Progenitor cell of endocrine pancreas (in vitro differentiated cells): ENCODE data around the gene NRGN. TPM values are rescaled to one million over a fixed set of nuclear protein-coding genes. Genes with fewer than 3 reads are reported as not detected.

Source experiments
- DNase-seq: peaks from one replicate; pipeline ENCODE4 v3.0.0; 2021; ENCODE audit warnings: low spot score; ENCODE audit not compliant: unreplicated experiment
- H3K27ac Mint-ChIP-seq: 2 replicates; pipeline ENCODE4 v1.8.0; 2021; ENCODE audit warnings: mild to moderate bottlenecking, moderate library complexity, mixed read lengths
- H3K27me3 Mint-ChIP-seq: 2 replicates; pipeline ENCODE4 v1.8.0; 2021; ENCODE audit warnings: mixed read lengths
- H3K36me3 Mint-ChIP-seq: 2 replicates; pipeline ENCODE4 v1.8.0; 2022; ENCODE audit warnings: mixed read lengths; ENCODE audit not compliant: insufficient read depth
- H3K4me1 Mint-ChIP-seq: 2 replicates; pipeline ENCODE4 v1.8.0; 2021; ENCODE audit warnings: low read depth, mixed read lengths
- H3K4me3 Mint-ChIP-seq: 2 replicates; pipeline ENCODE4 v1.8.0; 2021; ENCODE audit warnings: low read depth, mild to moderate bottlenecking, moderate library complexity, mixed read lengths
- H3K9me3 Mint-ChIP-seq: 2 replicates; pipeline ENCODE4 v1.8.0; 2021; ENCODE audit warnings: low read depth, mixed read lengths
- total RNA-seq: library from RNA; stranded (reverse); gene quantifications from 2 replicates; pipeline ENCODE4 v1.2.1, GENCODE V29; 2021
- TF ChIP-seq, protein P1 (sequence below): fragments of 200-600 bp; sonication (generic); IDR thresholded peaks from one replicate; pipeline ENCODE4 v1.5.0; 2021; ENCODE audit warnings: antibody characterized with exemption, mild to moderate bottlenecking; ENCODE audit not compliant: unreplicated experiment

The NRGN gene
- total RNA-seq, 1 donor from 2014 or later = 5.9 TPM

DNA sequence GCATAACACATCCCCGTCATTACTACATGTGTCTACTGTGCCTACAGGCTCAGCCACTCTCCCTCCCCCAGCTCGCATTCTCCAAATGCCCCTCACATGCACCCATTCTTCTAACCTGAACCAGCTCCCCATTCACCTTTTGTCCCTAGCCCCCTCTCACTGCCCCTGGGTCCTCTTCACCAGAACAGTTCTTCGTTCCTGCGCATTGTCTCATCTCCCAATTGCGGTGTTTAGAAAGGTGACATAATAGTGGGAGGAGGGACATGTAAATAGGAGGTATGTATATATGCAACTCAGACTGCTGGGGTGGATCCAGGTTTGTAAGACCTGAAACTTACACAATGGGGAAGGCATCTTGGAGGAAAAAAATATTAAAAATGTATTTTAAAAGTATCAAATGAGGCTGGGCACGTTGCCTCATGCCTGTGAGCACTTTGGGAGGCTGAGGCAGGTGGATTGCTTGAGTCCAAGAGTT is 17.0 kb downstream of the NRGN start:
- H3K27me3 Mint-ChIP-seq = peaks cover 61% of the 10 kb centered on the region
- H3K4me1 Mint-ChIP-seq = peaks cover 11% of the 10 kb centered on the region
- TF ChIP-seq, protein P1, sequence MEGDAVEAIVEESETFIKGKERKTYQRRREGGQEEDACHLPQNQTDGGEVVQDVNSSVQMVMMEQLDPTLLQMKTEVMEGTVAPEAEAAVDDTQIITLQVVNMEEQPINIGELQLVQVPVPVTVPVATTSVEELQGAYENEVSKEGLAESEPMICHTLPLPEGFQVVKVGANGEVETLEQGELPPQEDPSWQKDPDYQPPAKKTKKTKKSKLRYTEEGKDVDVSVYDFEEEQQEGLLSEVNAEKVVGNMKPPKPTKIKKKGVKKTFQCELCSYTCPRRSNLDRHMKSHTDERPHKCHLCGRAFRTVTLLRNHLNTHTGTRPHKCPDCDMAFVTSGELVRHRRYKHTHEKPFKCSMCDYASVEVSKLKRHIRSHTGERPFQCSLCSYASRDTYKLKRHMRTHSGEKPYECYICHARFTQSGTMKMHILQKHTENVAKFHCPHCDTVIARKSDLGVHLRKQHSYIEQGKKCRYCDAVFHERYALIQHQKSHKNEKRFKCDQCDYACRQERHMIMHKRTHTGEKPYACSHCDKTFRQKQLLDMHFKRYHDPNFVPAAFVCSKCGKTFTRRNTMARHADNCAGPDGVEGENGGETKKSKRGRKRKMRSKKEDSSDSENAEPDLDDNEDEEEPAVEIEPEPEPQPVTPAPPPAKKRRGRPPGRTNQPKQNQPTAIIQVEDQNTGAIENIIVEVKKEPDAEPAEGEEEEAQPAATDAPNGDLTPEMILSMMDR = no peak
- no peak overlapping the region for H3K27ac Mint-ChIP-seq
- H3K4me3 Mint-ChIP-seq = no peak overlapping the region
- H3K9me3 Mint-ChIP-seq = no peaks in the 10 kb centered on the region
- H3K36me3 Mint-ChIP-seq = no peaks in the 10 kb centered on the region
- DNase-seq = no peak

DNA sequence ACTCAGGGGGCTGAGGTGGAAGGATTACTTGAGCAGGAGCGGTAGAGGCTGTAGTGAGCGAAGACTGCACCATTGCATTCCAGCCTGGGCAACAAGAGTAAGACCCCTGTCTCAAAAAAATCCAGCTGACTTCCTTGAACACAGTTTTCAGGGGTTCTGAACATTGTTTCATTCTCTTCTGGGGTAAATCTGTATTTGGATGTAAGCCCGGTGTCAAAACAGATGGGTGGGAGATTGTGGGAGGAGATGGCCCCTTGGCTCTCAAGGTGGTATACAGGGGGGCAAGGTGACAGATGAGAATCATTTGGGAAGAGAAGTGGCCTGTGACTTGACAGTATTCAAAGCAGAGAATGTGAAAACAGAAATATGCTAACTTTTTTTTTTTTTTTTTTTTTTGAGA is 17.6 kb downstream of the NRGN start:
- TF ChIP-seq, protein P1 = no peak
- DNase-seq = no peak
- peaks cover 11% of the 10 kb centered on the region for H3K4me1 Mint-ChIP-seq
- no peak overlapping the region for H3K4me3 Mint-ChIP-seq
- H3K9me3 Mint-ChIP-seq = no peaks in the 10 kb centered on the region
- no peaks in the 10 kb centered on the region for H3K36me3 Mint-ChIP-seq
- H3K27ac Mint-ChIP-seq = no peak overlapping the region
- peaks cover 61% of the 10 kb centered on the region for H3K27me3 Mint-ChIP-seq

DNA sequence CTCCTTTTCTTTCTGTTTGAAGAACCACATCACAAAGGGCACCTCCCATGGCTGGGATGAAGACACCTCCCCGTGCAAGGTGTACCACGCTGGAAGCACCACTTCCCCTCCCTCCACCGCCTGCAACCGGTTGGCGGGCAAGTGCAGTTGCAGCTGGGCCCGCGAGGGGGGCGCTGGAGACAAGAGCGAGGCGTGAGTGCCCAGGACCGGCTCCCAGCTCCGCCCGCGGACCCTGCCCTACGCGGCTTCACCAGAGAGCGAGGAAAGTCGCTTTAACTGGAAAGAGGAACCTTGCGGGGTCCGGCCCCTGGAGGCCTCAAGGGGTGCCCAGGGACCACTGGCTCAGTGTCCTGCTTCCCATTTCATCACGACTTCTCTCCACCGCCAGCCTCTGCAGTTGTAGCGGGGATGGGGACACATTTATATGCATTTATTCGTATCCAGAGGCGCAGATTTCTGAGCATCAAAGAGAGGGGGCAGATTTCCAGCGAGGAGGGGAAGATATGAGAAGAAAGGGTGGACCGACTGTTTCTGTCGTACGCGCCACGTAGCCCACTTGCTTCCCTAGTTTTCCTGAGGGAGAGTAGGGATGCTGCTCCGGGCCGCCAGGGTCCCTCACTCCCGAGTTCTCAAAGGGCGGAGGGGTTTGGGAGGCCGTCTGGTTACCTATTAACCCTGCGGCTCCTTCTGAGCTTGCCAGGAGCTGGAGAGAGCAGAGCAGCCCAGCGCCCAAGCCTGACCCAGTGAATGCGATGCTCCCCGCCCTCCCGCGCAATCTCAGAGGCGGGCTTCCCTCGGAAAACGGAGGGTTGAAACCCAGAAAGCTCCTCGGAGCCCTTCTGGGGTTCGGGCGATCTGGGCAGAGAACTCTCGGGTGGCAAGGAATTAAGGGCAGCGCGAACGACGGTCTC is 18.9 kb downstream of the NRGN start:
- peak; percentile 77 for DNase-seq
- peak overlapping the region; percentile 63 for H3K4me3 Mint-ChIP-seq
- H3K27me3 Mint-ChIP-seq = peaks cover 60% of the 10 kb centered on the region
- peak overlapping the region; percentile 91 for H3K27ac Mint-ChIP-seq
- TF ChIP-seq, protein P1 = peak; percentile 84
- H3K9me3 Mint-ChIP-seq = no peaks in the 10 kb centered on the region
- H3K4me1 Mint-ChIP-seq = peaks cover 17% of the 10 kb centered on the region
- H3K36me3 Mint-ChIP-seq = no peaks in the 10 kb centered on the region

DNA sequence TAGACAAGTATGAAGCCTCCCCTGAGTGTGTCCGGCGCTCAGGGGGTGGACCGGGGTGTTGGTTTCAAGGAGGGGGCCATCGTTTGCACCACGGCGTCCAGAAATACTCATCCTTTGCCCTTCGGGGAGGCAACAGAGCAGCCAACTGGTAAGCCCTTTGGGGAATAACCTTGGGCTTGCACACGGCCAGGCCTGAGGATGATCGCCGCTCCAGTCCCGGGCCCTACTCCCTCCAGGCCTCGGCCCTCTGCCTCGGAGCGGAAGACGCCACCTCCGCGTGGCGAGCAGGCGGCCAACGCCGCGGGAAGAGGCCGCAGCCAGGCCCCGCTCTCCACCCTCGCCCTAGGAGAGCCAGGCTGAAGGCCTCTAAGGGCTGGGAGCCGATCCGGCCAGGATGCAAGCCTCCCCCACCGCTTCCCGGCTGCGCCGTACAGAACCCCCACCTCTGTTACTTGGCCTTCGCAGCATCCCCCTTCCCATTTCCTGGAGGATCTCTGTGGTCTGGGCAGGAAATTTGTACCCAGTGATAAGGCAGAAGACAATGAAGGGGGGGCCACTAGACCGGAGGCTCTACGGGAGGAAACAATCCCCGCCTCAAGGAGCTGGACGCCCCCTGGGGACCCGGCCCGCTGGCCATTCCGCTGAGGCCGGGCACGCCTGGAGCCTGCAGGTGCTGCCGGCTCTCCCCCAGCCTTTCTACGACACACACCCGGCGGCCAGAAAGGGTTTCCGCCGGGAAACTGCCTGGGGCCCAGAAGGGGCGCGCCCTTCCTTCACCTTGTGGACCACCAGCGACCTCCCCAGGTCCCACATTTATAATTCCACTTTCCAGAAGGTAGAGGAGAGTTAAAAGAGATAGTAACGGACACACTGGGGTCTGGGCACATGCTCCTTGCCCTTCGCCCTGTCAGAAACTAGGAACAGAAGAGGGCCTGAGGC is 19.8 kb downstream of the NRGN start:
- no peak for DNase-seq
- Mint-ChIP-seq H3K9me3 (no peaks in the 10 kb centered on the region), H3K27ac (no peak overlapping the region), H3K4me3 (peak overlapping the region; percentile 63), H3K36me3 (no peaks in the 10 kb centered on the region), H3K27me3 (peaks cover 59% of the 10 kb centered on the region), H3K4me1 (peaks cover 17% of the 10 kb centered on the region)
- TF ChIP-seq, protein P1 = no peak

DNA sequence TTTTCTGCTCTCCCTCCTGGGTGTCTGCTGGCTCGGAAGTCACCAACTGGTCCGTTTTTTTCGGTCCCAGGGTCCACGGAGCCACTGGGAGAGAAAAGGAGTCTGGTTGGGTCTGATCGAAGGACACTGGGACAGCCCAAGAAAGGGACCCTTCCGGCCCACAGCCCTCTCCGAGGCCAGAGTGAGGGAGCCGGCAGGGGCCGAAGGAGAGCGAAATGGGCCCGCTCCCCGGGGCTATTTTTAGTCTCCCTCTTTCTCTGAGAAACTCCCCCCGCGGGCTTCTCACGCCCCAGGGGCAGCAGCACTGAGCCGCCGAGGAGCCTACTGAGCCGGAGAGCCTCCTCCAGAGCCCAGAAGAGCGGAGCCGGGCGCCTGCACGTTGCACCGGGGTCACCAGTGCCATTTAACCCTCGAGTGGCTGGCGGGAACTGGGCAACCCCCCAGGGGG is 20.5 kb downstream of the NRGN start:
- Mint-ChIP-seq H3K36me3 (no peaks in the 10 kb centered on the region), H3K27ac (no peak overlapping the region), H3K4me1 (peaks cover 17% of the 10 kb centered on the region), H3K27me3 (peaks cover 57% of the 10 kb centered on the region), H3K9me3 (no peaks in the 10 kb centered on the region), H3K4me3 (peak overlapping the region; percentile 37)
- no peak for DNase-seq
- TF ChIP-seq, protein P1 = no peak
